AG04450 (cell line): Measurements from ENCODE around the gene CYP46A1. TPM values are rescaled to one million over a fixed set of nuclear protein-coding genes. Genes with fewer than 3 reads are reported as not detected.

ENCODE experiments used
- CTCF ChIA-PET: fragments of 300-600, 350-600 bp; formaldehyde crosslinking; extraction: SDS; loops from one replicate; lab custom pipeline; 2022; ENCODE audit warnings: antibody characterized with exemption, inconsistent platforms; lab: Charles Lee
- POLR2A ChIA-PET: fragments of 350-600 bp; formaldehyde crosslinking; extraction: SDS; loops from one replicate; lab custom pipeline; 2021; ENCODE audit warnings: antibody characterized with exemption, inconsistent platforms; lab: Yijun Ruan, JAX
- DNase-seq: peaks from one replicate; pipeline ENCODE4 v3.0.0-alpha.2; 2011; ENCODE audit warnings: low read depth, low spot score
- H3K27ac ChIP-seq: one replicate; pipeline ENCODE4 v1.5.1; 2012; ENCODE audit warnings: low read depth, low read length, control low read depth
- H3K27me3 ChIP-seq: one replicate; pipeline ENCODE4 v1.6.0; 2012; ENCODE audit warnings: low read length; ENCODE audit not compliant: control insufficient read depth, insufficient read depth
- H3K4me3 ChIP-seq: 2 replicates; pipeline ENCODE4 v1.5.1; 2011; ENCODE audit warnings: mild to moderate bottlenecking, low read depth, low read length, control low read depth
- H3K9me3 ChIP-seq: 2 replicates; pipeline ENCODE4 v1.5.1; 2012; ENCODE audit warnings: low read length; ENCODE audit not compliant: control insufficient read depth, insufficient read depth
- polyA plus RNA-seq: library from polyadenylated mRNA; depleted of rRNA; stranded (reverse); fragments of >200 nt; gene quantifications from 2 replicates; pipeline ENCODE4 v1.2.3, GENCODE V29; 2011
- TF ChIP-seq, protein P1 (sequence below): IDR thresholded peaks from 2 replicates; pipeline ENCODE4 v1.5.1; 2011; ENCODE audit warnings: low read depth, low read length, control low read depth, inconsistent platforms

Gene CYP46A1
- polyA plus RNA-seq, 1 experiment = 0.07 TPM

DNA sequence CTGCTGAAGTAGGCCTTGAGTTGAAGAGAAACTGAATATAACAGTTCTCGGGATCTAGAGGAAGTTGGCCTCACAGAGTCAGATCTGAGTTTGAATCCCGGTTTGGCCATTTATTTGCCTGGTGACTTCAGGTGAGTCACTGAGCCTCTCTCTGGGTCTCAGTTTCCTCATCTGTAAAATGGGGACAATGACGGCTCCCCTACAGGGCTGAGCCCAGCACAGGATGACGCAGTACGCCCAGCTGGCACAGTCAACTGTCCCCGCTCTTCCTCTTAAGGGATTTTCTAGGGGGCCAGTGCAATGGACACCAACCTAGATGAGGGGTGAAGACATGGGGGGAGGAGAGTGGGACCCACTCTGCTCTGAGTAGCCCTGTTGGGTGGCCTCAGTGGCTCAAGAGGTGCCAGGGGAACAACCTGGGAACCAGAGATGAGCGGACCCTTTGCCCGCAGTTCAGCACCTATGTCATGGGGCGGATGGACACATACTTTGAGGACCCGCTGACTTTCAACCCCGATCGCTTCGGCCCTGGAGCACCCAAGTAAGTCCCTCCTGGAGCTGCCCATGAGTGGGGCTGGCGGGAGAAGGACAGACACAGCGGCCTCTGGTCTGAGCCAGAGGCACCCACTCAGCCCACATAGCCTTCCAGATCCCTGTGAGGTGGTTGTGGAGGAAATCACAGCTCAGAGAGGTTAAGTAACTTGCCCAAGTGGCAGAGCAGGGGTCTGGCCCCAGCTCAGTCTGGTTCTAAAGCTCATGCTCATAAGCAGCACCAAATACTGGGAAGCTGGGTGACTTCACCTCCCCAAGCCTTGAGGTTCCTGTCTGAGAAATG, 41.1 kb downstream of the CYP46A1 start:
- no peak overlapping the region for H3K4me3 ChIP-seq
- POLR2A ChIA-PET = no interaction called here
- TF ChIP-seq, protein P1, sequence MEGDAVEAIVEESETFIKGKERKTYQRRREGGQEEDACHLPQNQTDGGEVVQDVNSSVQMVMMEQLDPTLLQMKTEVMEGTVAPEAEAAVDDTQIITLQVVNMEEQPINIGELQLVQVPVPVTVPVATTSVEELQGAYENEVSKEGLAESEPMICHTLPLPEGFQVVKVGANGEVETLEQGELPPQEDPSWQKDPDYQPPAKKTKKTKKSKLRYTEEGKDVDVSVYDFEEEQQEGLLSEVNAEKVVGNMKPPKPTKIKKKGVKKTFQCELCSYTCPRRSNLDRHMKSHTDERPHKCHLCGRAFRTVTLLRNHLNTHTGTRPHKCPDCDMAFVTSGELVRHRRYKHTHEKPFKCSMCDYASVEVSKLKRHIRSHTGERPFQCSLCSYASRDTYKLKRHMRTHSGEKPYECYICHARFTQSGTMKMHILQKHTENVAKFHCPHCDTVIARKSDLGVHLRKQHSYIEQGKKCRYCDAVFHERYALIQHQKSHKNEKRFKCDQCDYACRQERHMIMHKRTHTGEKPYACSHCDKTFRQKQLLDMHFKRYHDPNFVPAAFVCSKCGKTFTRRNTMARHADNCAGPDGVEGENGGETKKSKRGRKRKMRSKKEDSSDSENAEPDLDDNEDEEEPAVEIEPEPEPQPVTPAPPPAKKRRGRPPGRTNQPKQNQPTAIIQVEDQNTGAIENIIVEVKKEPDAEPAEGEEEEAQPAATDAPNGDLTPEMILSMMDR = no peak
- CTCF ChIA-PET = interaction anchor here (0.6 to 1.1 kb wide), 2 partner anchors 161 to 485 kb away, joined by 3 to 6 read pairs; no protein-coding TSS in a partner anchor
- DNase-seq = no peak
- no peaks in the 10 kb centered on the region for H3K9me3 ChIP-seq
- H3K27ac ChIP-seq = no peak overlapping the region
- H3K27me3 ChIP-seq = peaks cover 20% of the 10 kb centered on the region

DNA sequence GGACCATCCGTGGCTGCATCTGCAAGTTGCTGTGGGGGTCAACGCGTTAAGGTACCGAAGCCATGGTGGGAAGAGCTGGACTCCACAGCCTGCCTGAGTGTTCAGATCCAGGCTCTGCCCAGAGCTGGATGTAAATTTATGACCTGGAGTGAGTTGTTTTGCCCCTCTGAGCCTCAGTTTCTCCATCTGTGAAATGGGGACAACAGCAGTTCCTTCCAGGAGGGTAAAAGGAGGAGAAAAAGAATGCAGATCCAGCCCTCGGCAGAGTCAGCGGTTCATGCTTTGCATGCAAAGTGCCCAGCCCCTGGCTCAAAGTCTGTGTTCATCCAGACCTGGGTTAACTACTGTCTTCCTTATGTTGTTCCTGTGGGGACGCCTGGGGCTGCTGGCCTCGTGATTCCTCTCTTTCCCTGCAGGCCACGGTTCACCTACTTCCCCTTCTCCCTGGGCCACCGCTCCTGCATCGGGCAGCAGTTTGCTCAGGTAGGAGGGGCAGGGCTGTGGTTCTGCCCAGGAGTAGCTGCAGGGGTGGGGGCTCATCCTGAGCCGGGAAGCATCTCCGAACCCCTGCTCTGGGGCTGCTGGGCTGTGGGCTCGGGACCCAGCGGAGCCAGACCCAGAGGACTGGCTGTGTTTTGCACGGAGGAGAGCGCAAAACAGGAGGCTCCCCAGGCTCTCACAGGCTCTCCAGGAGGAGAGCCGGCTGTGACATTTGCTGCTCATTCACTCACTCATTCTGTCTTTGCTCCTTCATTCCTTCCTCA, 41.9 kb downstream of the CYP46A1 start:
- TF ChIP-seq, protein P1 = no peak
- Histone ChIP-seq H3K27ac (no peak overlapping the region), H3K27me3 (peaks cover 17% of the 10 kb centered on the region), H3K4me3 (no peak overlapping the region), H3K9me3 (no peaks in the 10 kb centered on the region)
- ChIA-PET POLR2A (no interaction called here), CTCF (interaction anchor here (0.6 to 1.1 kb wide), 2 partner anchors 160 to 485 kb away, joined by 3 to 6 read pairs; no protein-coding TSS in a partner anchor)
- DNase-seq = no peak

DNA sequence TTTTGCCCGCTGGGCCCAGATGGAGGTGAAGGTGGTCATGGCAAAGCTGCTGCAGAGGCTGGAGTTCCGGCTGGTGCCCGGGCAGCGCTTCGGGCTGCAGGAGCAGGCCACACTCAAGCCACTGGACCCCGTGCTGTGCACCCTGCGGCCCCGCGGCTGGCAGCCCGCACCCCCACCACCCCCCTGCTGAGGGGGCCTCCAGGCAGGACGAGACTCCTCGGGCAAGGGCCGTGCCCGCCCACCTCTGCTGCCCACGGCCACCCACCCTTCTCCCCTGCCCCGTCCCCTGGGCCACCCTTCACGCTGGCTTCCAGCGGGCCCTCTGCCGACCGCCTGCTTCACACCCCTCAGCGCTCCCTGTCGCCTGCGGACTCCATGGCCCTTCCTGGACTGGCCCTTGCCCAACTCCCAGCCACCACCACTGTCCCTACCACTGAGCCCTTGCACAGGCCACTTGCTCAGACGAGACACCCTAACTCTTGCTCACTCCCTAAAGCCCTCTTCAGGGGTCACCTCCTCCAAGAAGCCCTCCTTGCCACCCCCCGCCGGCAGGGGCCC, 42.5 kb downstream of the CYP46A1 start:
- Histone ChIP-seq H3K4me3 (no peak overlapping the region), H3K27ac (no peak overlapping the region), H3K9me3 (no peaks in the 10 kb centered on the region), H3K27me3 (peaks cover 17% of the 10 kb centered on the region)
- ChIA-PET POLR2A (no interaction called here), CTCF (interaction anchor here (6.3 kb wide), 1 partner anchor 156 kb away, joined by 89 read pairs; no protein-coding TSS in a partner anchor)
- DNase-seq = no peak
- TF ChIP-seq, protein P1 = no peak

DNA sequence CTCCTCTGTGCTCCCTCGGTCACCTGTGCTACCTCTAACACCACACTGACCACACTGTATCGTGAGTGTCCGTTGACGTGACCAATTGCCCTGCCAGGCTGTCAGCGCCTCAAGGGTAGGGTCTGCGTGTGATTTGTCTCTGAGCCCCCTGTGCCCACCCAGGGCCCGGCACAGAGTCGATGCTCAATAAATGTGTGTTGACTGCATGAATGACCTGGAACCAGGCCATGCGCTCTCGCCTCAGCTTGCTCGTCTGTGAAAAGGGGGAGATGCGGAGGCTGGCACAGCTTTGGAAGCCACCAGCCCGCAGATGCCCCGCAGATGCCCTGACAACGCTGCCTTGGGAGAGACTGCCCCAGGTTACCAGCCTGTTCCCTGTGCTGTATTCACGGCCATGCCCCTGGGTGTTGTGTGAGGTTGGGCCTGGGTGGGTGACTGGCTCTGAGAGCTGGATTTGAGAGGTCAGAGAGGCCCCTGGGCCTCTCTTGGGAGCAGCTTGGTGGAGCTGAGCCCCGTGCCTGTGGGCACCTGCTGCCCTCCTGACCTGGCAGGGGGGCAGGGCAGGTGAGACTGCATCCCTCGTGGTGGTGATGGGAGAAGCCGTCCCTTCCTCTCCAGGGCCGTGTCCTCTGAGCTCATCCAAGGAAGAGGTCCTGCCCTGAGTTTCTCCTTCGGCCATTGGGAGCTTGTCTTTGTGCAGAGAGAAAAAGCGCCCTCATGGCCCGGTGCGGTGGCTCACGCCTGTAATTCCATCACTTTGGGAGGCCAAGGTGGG, 43.2 kb downstream of the CYP46A1 start:
- CTCF ChIA-PET = interaction anchor here (0.5 to 6.3 kb wide), 4 partner anchors 40 to 173 kb away, joined by 3 to 89 read pairs (median 4); no protein-coding TSS in a partner anchor

More for the DNA sequence above, 43.2 kb downstream of the CYP46A1 start:
- no peaks in the 10 kb centered on the region for H3K9me3 ChIP-seq
- TF ChIP-seq, protein P1 = no peak
- no peak for DNase-seq
- no peak overlapping the region for H3K27ac ChIP-seq
- POLR2A ChIA-PET = interaction anchor here (1.0 kb wide), 1 partner anchor 155 kb away, joined by 3 read pairs; no protein-coding TSS in a partner anchor
- peaks cover 15% of the 10 kb centered on the region for H3K27me3 ChIP-seq
- H3K4me3 ChIP-seq = no peak overlapping the region
